HepG2 (cell line): ENCODE data around the gene PIGO.

ENCODE experiments used
- FOXO1 ChIP-seq: sonication (generic); formaldehyde crosslinking; IDR thresholded peaks from 2 replicates; pipeline ENCODE4 v1.4.0; 2020; ENCODE audit warnings: missing genetic modification reagents
- MAFG ChIP-seq: sonication (generic); formaldehyde crosslinking; IDR thresholded peaks from 2 replicates; pipeline ENCODE4 v1.5.1; 2020; ENCODE audit warnings: mild to moderate bottlenecking, missing genetic modification reagents
- RXRA ChIP-seq: sonication (generic); formaldehyde crosslinking; IDR thresholded peaks from 2 replicates; pipeline ENCODE4 v1.5.1; 2020; ENCODE audit warnings: missing genetic modification reagents
- ZNF138 ChIP-seq: sonication (generic); formaldehyde crosslinking; IDR thresholded peaks from 2 replicates; pipeline ENCODE4 v1.5.0; 2020; ENCODE audit warnings: mild to moderate bottlenecking, low read depth, missing genetic modification reagents

- TF ChIP-seq MAFG (CRISPR knock-in tag) (no peak), ZNF138 (CRISPR knock-in tag) (peak; percentile 52; the same call in 1 of the 2 replicates), RXRA (CRISPR knock-in tag) (0 out of 2 replicates have a peak, but pooled peaks have one; percentile 11), FOXO1 (no peak)
Measured at GRCh38 chr9:35072461-35073278, 23.7 kb downstream of the PIGO start, which contains the start of gene VCP.
